Left ventricle myocardium inferior (tissue), 1 donor: ENCODE measurements around the gene CPNE4. TPM values are rescaled to one million over a fixed set of nuclear protein-coding genes. Genes with fewer than 3 reads are reported as not detected.
"Not testable (repeated sequence)": the region's sequence is repeated elsewhere in the genome, so short reads cannot be mapped to it uniquely, and the experiment has no call there.

ENCODE experiments used
- DNase-seq: peaks from one replicate; pipeline ENCODE4 v3.0.0-alpha.2; 2020
- H3K27ac ChIP-seq: fragments of 200-600 bp; replicated peaks from 2 replicates; pipeline ENCODE4 v1.8.0; 2021
- H3K27me3 ChIP-seq: fragments of 200-600 bp; 2 replicates; pipeline ENCODE4 v1.8.0; 2021; ENCODE audit warnings: low read depth
- H3K36me3 ChIP-seq: fragments of 200-600 bp; 2 replicates; pipeline ENCODE4 v1.8.0; 2021
- H3K4me1 ChIP-seq: fragments of 200-600 bp; 2 replicates; pipeline ENCODE4 v1.8.0; 2021
- H3K4me3 ChIP-seq: fragments of 200-600 bp; 2 replicates; pipeline ENCODE4 v1.8.0; 2021; ENCODE audit warnings: mild to moderate bottlenecking, moderate library complexity
- H3K9me3 ChIP-seq: fragments of 200-600 bp; replicated peaks from 2 replicates; pipeline ENCODE4 v1.8.0; 2021
- CTCF ChIP-seq: fragments of 200-600 bp; IDR thresholded peaks from 2 replicates; pipeline ENCODE4 v1.8.0; 2021; ENCODE audit warnings: antibody characterized with exemption, mild to moderate bottlenecking, borderline replicate concordance
- intact Hi-C: fragments of 100-400 bp; cut with micrococcal nuclease; formaldehyde crosslinking; loops from one replicate; pipeline ENCODE4 v1.11.0; 2022
- total RNA-seq: library from RNA; stranded (reverse); fragmentation: NEBNext Ultra II Directional; extraction: Animal tissue kit (Norgen Biotek cat#: 25700); gene quantifications from one replicate; pipeline ENCODE4 v1.2.1, GENCODE V29; 2021
- donor health status: DM: no; HTN: yes; CAD: no; lungs with severe emphysema.

CPNE4 gene
- total RNA-seq, 1 donor from 2014 or later: 17.9 TPM

- H3K9me3 ChIP-seq: peaks cover 9% of the 10 kb centered on the region
- no peaks in the 10 kb centered on the region for H3K27me3 ChIP-seq
- H3K27ac ChIP-seq: no peak overlapping the region
- TF ChIP-seq CTCF: no peak
- intact Hi-C loops: no loop called here
- H3K4me1 ChIP-seq: peaks cover 8% of the 10 kb centered on the region
- H3K4me3 ChIP-seq: no peak overlapping the region
- no peak for DNase-seq
- H3K36me3 ChIP-seq: no peaks in the 10 kb centered on the region
These were observed 58.4 kb downstream of the CPNE4 start for GRCh38 chr3:131976448-131976847.

- TF ChIP-seq CTCF: no peak
- Histone ChIP-seq H3K36me3 (no peaks in the 10 kb centered on the region), H3K27ac (no peak overlapping the region), H3K4me1 (peaks cover 8% of the 10 kb centered on the region), H3K4me3 (no peak overlapping the region), H3K9me3 (peaks cover 9% of the 10 kb centered on the region), H3K27me3 (no peaks in the 10 kb centered on the region)
- intact Hi-C loops: no loop called here
- no peak for DNase-seq
These were observed 59.8 kb downstream of the CPNE4 start for GRCh38 chr3:131975047-131975446.

GRCh38 chr3:131973731-131974130, 61.1 kb downstream of the CPNE4 start:
- H3K27me3 ChIP-seq: no peaks in the 10 kb centered on the region
- intact Hi-C loops: no loop called here
- H3K4me3 ChIP-seq: no peak overlapping the region
- DNase-seq: no peak
- TF ChIP-seq CTCF: no peak
- no peaks in the 10 kb centered on the region for H3K36me3 ChIP-seq
- no peaks in the 10 kb centered on the region for H3K9me3 ChIP-seq
- H3K4me1 ChIP-seq: peaks cover 8% of the 10 kb centered on the region
- no peak overlapping the region for H3K27ac ChIP-seq

GRCh38 chr3:131972550-131972949, 62.3 kb downstream of the CPNE4 start:
- no peak overlapping the region for H3K27ac ChIP-seq
- peaks cover 8% of the 10 kb centered on the region for H3K4me1 ChIP-seq
- DNase-seq: no peak

GRCh38 chr3:131972091-131972490, 62.7 kb downstream of the CPNE4 start:
- H3K27me3 ChIP-seq: no peaks in the 10 kb centered on the region
- no peak for TF ChIP-seq CTCF

More at GRCh38 chr3:131972550-131972949, 62.3 kb downstream of the CPNE4 start:
- intact Hi-C loops: no loop called here
- Histone ChIP-seq H3K36me3 (no peaks in the 10 kb centered on the region), H3K4me3 (no peak overlapping the region), H3K9me3 (no peaks in the 10 kb centered on the region), H3K27me3 (no peaks in the 10 kb centered on the region)
- no peak for TF ChIP-seq CTCF

GRCh38 chr3:131963442-131963841, 71.4 kb downstream of the CPNE4 start:
- H3K27ac ChIP-seq, intact Hi-C loops, DNase-seq, H3K4me3 ChIP-seq, H3K27me3 ChIP-seq, H3K4me1 ChIP-seq, H3K36me3 ChIP-seq: not testable (repeated sequence)
- peaks cover 11% of the 10 kb centered on the region for H3K9me3 ChIP-seq

More at GRCh38 chr3:131972091-131972490, 62.7 kb downstream of the CPNE4 start:
- Histone ChIP-seq H3K4me3 (no peak overlapping the region), H3K9me3 (no peaks in the 10 kb centered on the region), H3K4me1 (peaks cover 8% of the 10 kb centered on the region), H3K36me3 (no peaks in the 10 kb centered on the region), H3K27ac (no peak overlapping the region)
- DNase-seq: no peak
- intact Hi-C loops: no loop called here
